ENCODE data around the gene UBASH3B.

DNA sequence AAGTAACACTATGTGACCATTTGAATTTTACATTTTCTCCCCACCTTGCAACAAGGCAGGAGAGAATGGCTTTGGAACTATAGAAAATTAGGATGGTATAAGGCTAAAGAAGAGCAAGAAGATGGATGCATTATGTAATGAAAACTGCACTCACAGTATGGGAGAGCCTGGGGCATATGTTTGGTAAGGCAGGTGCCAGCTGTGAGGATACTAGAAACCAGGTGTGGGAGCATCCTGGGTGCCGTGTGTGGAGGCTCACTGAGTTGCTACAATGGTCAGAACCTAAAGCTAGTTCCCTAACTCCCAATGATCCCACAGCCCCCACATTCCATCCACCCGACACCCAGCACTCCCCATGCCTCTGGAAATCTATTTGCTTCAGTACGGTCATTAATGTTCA lies 42.9 kb downstream of the UBASH3B start:
- no peak for TF ChIP-seq EZH2 (IDR thresholded peaks at IDR 0.05; ENCODE audit: low read depth)
- TF ChIP-seq, protein P1, sequence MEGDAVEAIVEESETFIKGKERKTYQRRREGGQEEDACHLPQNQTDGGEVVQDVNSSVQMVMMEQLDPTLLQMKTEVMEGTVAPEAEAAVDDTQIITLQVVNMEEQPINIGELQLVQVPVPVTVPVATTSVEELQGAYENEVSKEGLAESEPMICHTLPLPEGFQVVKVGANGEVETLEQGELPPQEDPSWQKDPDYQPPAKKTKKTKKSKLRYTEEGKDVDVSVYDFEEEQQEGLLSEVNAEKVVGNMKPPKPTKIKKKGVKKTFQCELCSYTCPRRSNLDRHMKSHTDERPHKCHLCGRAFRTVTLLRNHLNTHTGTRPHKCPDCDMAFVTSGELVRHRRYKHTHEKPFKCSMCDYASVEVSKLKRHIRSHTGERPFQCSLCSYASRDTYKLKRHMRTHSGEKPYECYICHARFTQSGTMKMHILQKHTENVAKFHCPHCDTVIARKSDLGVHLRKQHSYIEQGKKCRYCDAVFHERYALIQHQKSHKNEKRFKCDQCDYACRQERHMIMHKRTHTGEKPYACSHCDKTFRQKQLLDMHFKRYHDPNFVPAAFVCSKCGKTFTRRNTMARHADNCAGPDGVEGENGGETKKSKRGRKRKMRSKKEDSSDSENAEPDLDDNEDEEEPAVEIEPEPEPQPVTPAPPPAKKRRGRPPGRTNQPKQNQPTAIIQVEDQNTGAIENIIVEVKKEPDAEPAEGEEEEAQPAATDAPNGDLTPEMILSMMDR (conservative IDR thresholded peaks at IDR 0.05): no peak

All from PC-9 (cell line).